Left forelimb (tissue), 1 donor: ENCODE data around the gene PUM1.

Experiments
- DNase-seq: peaks from one replicate; pipeline ENCODE4 v3.0.0-alpha.2; 2018; ENCODE audit warnings: low spot score

Gene PUM1

GRCh38 chr1:30892671-30893073 is 172.8 kb downstream of the PUM1 start:
- DNase-seq, result no peak

- DNase-seq, result no peak
These were observed 174.3 kb downstream of the PUM1 start for GRCh38 chr1:30891227-30891552.

- no peak for DNase-seq
These were observed 174.9 kb downstream of the PUM1 start for GRCh38 chr1:30890502-30891226.

- DNase-seq, result no peak
These were observed 176.0 kb downstream of the PUM1 start for GRCh38 chr1:30889511-30889910.

GRCh38 chr1:30888975-30889374 is 176.5 kb downstream of the PUM1 start:
- no peak for DNase-seq

- peak; percentile 76 for DNase-seq
These were observed 177.1 kb downstream of the PUM1 start for GRCh38 chr1:30888391-30888790.

- DNase-seq, result no peak
These were observed 177.8 kb downstream of the PUM1 start for GRCh38 chr1:30887485-30888315.

- no peak for DNase-seq
These were observed 178.6 kb downstream of the PUM1 start for GRCh38 chr1:30886710-30887428.

- DNase-seq, result peak; percentile 74
These were observed 179.7 kb downstream of the PUM1 start for GRCh38 chr1:30885570-30886522.

- DNase-seq, result no peak
These were observed 180.8 kb downstream of the PUM1 start for GRCh38 chr1:30884723-30885122.

GRCh38 chr1:30883389-30884172 is 181.9 kb downstream of the PUM1 start:
- no peak for DNase-seq

GRCh38 chr1:30882678-30883388 is 182.7 kb downstream of the PUM1 start:
- no peak for DNase-seq
